GM13977 (cell line): ENCODE results near the gene MAB21L3.
A peak's percentile ranks its signal among the peaks of the same experiment; 100 is the strongest.

Experiments
- DNase-seq: peaks from one replicate; pipeline ENCODE4 v3.0.0; 2012; ENCODE audit warnings: low spot score
- in situ Hi-C: fragments of 300-500 bp; cut with MboI; formaldehyde crosslinking; loops from one replicate; pipeline ENCODE4 v1.12.0; 2022; ENCODE audit warnings: low sequenced_read_pairs, low pct_unique_long_range_greater_than_20kb, mixed read lengths, inconsistent platforms; ENCODE audit not compliant: unreplicated experiment
- TF ChIP-seq, protein P1 (sequence below): IDR thresholded peaks from 2 replicates; pipeline ENCODE4 v1.5.1; 2012; ENCODE audit warnings: mild to moderate bottlenecking, control low read depth; ENCODE audit not compliant: insufficient read depth; ENCODE audit errors: extremely low read depth, missing control alignments

MAB21L3 gene

DNA sequence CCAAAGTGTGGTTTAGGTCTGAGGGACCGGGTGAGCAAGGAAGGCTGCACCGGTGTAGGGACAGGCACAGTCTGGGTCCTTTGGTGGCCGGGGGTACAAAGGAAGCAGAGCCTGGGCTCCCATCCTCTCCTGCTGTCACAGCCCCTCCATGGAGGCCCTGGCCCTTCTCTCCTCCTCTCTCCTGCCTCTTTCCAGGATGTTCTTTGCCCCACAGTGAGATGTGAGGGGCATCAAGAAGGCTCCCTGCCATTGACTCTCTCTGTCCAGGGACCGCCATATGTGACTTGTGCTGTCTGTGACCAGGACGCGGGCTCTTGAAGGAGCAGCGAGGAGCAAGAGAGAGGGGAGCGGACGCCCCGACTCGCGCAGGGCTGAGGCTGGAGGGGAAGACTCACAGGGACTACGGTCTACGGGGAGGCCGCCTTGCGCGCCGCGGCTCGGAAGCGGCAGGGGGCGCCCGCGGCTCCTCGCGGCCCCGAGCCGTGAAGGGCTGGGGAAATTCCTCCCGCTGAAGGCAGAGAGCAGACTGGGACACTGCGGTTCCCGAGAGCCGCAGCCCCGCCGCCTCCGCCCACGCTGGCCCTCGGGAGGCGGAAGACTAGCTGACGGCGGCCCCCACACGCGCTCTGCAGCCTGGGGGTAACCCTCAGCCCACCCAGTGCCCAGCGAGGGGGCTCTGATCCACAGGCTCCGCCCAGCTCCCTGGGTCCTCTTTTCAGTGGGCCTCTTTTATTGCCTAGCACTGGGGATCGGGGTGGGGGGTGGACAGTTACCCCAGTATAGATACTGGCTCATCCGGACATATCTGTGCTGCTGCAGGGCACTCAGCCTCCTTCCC is 40.8 kb downstream of the MAB21L3 start:
- in situ Hi-C loops: no loop called here
- DNase-seq: peak; percentile 94
- TF ChIP-seq, protein P1, sequence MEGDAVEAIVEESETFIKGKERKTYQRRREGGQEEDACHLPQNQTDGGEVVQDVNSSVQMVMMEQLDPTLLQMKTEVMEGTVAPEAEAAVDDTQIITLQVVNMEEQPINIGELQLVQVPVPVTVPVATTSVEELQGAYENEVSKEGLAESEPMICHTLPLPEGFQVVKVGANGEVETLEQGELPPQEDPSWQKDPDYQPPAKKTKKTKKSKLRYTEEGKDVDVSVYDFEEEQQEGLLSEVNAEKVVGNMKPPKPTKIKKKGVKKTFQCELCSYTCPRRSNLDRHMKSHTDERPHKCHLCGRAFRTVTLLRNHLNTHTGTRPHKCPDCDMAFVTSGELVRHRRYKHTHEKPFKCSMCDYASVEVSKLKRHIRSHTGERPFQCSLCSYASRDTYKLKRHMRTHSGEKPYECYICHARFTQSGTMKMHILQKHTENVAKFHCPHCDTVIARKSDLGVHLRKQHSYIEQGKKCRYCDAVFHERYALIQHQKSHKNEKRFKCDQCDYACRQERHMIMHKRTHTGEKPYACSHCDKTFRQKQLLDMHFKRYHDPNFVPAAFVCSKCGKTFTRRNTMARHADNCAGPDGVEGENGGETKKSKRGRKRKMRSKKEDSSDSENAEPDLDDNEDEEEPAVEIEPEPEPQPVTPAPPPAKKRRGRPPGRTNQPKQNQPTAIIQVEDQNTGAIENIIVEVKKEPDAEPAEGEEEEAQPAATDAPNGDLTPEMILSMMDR: peak; percentile 94

DNA sequence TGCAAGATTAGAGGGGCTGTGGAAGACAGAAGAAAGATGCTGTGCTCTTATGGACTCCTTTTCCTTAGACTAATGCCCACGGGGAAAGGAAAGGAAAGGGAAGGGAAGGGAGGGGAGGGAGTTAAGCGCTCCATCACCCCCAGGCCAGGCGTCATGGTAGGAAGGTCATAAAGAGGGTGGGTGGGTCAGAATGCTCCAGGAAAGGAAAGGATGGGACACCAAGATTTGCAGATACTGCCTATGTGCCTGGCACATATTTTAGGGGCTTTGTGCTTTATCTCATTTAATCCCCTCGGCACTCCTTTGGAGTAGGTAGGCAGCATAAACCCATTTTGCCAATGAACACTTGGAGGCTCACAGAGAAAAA is 41.4 kb downstream of the MAB21L3 start:
- in situ Hi-C loops: no loop called here
- TF ChIP-seq, protein P1: no peak
- no peak for DNase-seq

DNA sequence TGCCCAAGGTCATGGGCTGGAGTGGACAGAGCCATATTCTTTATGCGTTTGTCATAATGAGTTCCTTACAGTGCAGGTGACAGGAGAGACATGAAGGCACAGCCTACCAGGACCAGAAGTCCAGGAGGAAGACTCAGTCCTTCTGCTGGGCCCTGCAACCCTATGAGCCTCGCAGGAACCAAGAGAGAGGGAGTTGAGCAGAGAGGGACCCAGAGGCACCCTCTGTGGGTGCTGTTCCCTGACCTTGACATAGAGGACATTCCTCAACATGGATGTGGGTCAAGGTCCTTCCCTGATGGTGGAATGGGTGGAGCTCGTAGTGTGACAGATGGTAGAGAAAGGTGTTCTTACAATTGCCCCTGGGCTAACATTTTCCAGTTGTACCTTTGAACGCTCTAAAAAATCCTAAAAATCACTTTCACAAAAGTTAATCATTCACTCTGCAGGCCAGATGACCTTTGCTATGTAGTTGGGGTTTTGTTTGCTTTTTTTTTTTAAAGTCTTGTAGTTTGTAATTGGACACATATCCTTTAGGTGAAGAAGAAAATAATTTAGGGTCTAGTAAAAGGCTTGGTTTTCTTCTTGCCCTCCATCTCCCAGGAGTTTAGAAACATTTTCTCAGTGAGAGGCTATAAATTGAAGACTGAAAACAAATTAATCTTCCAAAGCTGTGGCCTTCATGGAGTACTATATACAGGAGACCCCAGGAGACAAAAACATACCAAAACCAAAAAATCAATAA is 41.9 kb downstream of the MAB21L3 start:
- in situ Hi-C loops: no loop called here
- DNase-seq: no peak
- TF ChIP-seq, protein P1: no peak

DNA sequence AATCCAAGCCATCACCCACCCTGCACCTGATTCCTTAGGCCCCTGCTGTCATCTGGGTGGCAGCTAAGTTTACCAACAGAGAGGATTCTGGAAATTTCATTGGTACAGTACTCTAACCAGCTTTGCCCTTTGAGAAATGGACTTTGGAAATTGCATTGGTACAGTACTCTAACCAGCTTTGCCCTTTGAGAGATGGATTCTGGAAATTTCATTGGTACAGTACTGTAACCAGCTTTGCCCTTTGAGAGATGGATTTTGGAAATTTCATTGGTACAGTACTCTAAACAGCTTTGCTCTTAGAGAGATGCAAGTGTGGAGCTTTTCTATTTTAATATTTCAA is 42.5 kb downstream of the MAB21L3 start:
- no peak for DNase-seq
- TF ChIP-seq, protein P1: no peak
- in situ Hi-C loops: no loop called here

DNA sequence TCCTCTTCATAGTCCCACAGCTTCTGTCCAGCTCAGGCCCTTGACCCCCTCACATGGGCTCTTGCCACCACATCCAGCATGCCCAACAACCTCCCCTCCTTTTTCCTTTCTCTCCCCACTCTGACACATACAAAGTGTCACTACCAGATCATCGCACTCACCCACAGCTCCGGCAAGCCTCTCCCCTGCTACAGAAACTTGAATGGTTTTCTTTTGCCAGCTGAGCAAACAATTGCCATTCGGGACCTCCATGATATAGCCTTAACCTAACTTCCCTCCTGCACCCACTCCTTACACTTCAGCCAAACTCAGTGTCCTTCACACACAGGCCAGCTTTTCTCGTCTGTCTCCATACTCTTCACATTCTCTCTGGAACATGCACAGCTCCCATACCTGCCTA is 43.3 kb downstream of the MAB21L3 start:
- TF ChIP-seq, protein P1: no peak
- no peak for DNase-seq
- in situ Hi-C loops: no loop called here

DNA sequence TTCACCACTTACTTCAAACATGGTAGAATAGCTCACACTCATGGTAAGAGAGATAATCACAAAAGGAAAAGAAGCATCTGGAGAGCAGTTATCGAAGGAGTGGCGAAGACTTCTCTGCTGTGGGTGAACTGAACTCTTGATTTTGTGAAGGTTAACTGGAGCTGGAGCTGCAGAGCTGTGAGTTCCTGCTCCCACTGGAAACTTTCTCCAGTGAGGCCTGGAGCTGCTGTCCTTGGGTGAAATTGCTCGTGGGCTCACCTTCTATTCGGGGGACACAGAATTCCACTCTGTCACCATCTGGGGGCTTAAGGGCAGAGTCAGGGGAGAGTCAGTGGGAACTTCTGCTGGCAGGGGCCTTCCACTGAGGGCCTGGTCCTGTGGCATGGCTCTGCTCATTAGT is 45.9 kb downstream of the MAB21L3 start:
- TF ChIP-seq, protein P1: no peak
- in situ Hi-C loops: no loop called here
- DNase-seq: no peak
